ENCODE measurements around the gene DICER1. TPM values are rescaled to one million over a fixed set of nuclear protein-coding genes. Genes with fewer than 3 reads are reported as not detected.

DICER1 gene
- total and polyA plus RNA-seq, 11 donors = 5.4 to 57.9 (median 29.3) TPM

DNA sequence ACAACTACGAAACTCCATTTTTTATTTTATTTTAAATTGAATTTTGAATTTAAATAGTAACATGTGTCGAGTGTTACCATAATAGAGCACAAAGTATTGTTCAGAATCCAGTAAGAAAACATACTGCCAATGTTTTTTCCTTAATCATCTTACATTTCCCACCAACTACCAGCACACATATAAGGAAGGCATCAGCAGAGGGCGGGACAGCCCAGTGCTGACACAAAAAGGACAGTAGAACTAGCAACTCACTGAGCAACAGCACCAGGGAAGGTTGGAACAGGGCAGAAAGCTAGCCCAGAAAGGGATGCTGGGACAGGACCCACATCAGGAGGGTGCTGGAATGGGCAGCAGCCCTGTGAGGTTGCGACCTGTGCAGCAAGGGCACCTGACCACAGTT is 43.9 kb downstream of the DICER1 start:
- ATAC-seq (no peak), DNase-seq (no peak)
- Histone ChIP-seq H3K36me3 (peaks cover 0 to 98% (median 91%) of the 10 kb centered on the region in 9 donors), H3K27me3 (no peaks in the 10 kb centered on the region), H3K4me3 (no peak overlapping the region), H3K4me1 (no peaks in the 10 kb centered on the region), H3K9me3 (no peaks in the 10 kb centered on the region), H3K27ac (no peak overlapping the region)
- TF ChIP-seq, protein P1, sequence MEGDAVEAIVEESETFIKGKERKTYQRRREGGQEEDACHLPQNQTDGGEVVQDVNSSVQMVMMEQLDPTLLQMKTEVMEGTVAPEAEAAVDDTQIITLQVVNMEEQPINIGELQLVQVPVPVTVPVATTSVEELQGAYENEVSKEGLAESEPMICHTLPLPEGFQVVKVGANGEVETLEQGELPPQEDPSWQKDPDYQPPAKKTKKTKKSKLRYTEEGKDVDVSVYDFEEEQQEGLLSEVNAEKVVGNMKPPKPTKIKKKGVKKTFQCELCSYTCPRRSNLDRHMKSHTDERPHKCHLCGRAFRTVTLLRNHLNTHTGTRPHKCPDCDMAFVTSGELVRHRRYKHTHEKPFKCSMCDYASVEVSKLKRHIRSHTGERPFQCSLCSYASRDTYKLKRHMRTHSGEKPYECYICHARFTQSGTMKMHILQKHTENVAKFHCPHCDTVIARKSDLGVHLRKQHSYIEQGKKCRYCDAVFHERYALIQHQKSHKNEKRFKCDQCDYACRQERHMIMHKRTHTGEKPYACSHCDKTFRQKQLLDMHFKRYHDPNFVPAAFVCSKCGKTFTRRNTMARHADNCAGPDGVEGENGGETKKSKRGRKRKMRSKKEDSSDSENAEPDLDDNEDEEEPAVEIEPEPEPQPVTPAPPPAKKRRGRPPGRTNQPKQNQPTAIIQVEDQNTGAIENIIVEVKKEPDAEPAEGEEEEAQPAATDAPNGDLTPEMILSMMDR (IDR thresholded peaks at IDR 0.05) = no peak
- TF ChIP-seq POLR2A (IDR thresholded peaks at IDR 0.05) = no peak
- 96 to 99% (median 97%) methylated on average over 4 of the region's 4 CpGs for WGBS, 4 donors
- intact Hi-C loops (cut with DNase I) = no loop called here

DNA sequence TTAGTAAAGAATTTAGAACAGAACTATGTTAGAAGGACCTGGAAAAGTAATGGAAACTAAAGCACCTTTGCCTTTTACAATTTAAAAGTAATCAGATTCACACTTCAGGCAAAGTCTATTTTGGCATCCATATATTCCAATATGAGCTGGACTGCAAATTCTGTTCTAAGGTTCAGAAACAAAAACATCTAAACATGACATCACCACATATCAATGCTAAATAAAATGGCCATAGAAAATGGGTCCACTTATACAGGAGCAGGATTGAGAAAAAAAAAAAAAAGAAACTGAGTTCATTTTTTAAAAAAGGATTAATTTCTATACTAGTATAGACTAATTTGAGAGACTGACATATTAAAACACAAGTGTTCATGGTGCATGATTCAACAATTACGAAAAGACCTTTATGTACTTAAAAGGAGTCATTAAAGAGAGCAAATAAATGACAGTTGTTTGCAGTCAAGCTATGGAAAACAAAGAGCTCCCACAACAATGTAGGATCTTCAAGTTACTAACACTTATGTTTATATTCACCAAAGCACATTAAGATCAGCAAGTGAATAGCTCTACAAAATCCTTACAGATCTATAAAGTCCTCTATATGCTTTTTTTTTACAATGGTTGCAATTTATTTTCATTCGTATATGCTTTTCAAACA is 45.7 kb downstream of the DICER1 start:
- H3K9me3 ChIP-seq = no peaks in the 10 kb centered on the region
- ATAC-seq = no peak
- no peaks in the 10 kb centered on the region for H3K27me3 ChIP-seq
- H3K4me3 ChIP-seq = no peak overlapping the region
- no peak for DNase-seq
- H3K27ac ChIP-seq = no peak overlapping the region
- WGBS, 4 donors = 92 to 99% (median 94%) methylated on average over 2 of the region's 2 CpGs
- peaks cover 0 to 100% (median 98%) of the 10 kb centered on the region in 9 donors for H3K36me3 ChIP-seq
- no peaks in the 10 kb centered on the region for H3K4me1 ChIP-seq
- intact Hi-C loops (cut with DNase I) = no loop called here
- no peak for TF ChIP-seq POLR2A (IDR thresholded peaks at IDR 0.05)
- TF ChIP-seq, protein P1 (IDR thresholded peaks at IDR 0.05) = no peak

GRCh38 chr14:95110178-95110577 is 47.2 kb downstream of the DICER1 start:
- intact Hi-C loops (cut with DNase I) = no loop called here
- WGBS, 4 donors = 90 to 95% (median 93%) methylated on average over 8 of the region's 8 CpGs
- Histone ChIP-seq H3K27ac (no peak overlapping the region), H3K4me1 (no peaks in the 10 kb centered on the region), H3K27me3 (no peaks in the 10 kb centered on the region), H3K4me3 (no peak overlapping the region), H3K36me3 (peaks cover 0 to 100% (median 98%) of the 10 kb centered on the region in 9 donors), H3K9me3 (no peaks in the 10 kb centered on the region)
- DNase-seq (no peak), ATAC-seq (no peak)
- TF ChIP-seq, protein P1 (IDR thresholded peaks at IDR 0.05) = no peak
- no peak for TF ChIP-seq POLR2A (IDR thresholded peaks at IDR 0.05)

GRCh38 chr14:95107711-95108110 is 49.6 kb downstream of the DICER1 start:
- Histone ChIP-seq H3K36me3 (peaks cover 0 to 100% (median 99%) of the 10 kb centered on the region in 9 donors), H3K27ac (no peak overlapping the region), H3K9me3 (no peaks in the 10 kb centered on the region), H3K27me3 (no peaks in the 10 kb centered on the region), H3K4me3 (no peak overlapping the region), H3K4me1 (peaks cover 0 to 2% (median 0%) of the 10 kb centered on the region in 12 donors)
- DNase-seq (no peak), ATAC-seq (no peak)
- 93 to 97% (median 95%) methylated on average over 4 of the region's 4 CpGs for WGBS, 4 donors
- no peak for TF ChIP-seq POLR2A (IDR thresholded peaks at IDR 0.05)
- TF ChIP-seq, protein P1 (IDR thresholded peaks at IDR 0.05) = no peak
- intact Hi-C loops (cut with DNase I) = loop anchor here in 4 of 10 donors (10.0 kb wide), 2 partner anchors 87 to 327 kb away; no protein-coding TSS in a partner anchor

Data from heart left ventricle (tissue), 16 donors.